PFSK-1 (cell line): ENCODE measurements around the gene HHIPL2.

Experiments used
- POLR2AphosphoS5 ChIP-seq: IDR thresholded peaks from 2 replicates; pipeline ENCODE4 v1.6.1; 2012; ENCODE audit warnings: low read depth, mild to moderate bottlenecking, control low read depth, low read length, moderate library complexity
- REST ChIP-seq, 2 experiments: IDR thresholded peaks; 2 replicates each; pipeline versions ENCODE4 v1.6.1 to v1.8.0; 2011 to 2012; ENCODE audit warnings: low read depth in 2 of 2, low read length in 2 of 2, control low read depth in 1 of 2, inconsistent platforms in 1 of 2, mild to moderate bottlenecking in 1 of 2, moderate library complexity in 1 of 2; ENCODE audit not compliant: insufficient read depth in 1 of 2
- SIN3A ChIP-seq: IDR thresholded peaks from 2 replicates; pipeline ENCODE4 v1.6.1; 2012; ENCODE audit warnings: mild to moderate bottlenecking, low read length, moderate library complexity, borderline replicate concordance; ENCODE audit not compliant: insufficient read depth
- TAF1 ChIP-seq: IDR thresholded peaks from 2 replicates; pipeline ENCODE4 v1.6.1; 2012; ENCODE audit warnings: low read length, control low read depth, borderline replicate concordance; ENCODE audit not compliant: insufficient read depth

- TF ChIP-seq POLR2AphosphoS5 (no peak), REST (IDR thresholded peaks at IDR 0.05; ENCODE audit: insufficient read depth in 1 of 2, low read depth in 2 of 2, low read length in 2 of 2) (no peak), SIN3A (no peak), TAF1 (no peak)
Observed at GRCh38 chr1:222596696-222597095, 48.8 kb upstream of the HHIPL2 start.
